RWPE2 (cell line): ENCODE results near the gene COPS9.

Experiments used
- ATAC-seq: fragments of 200-7000 bp; cut with Tn5 transposase; 3 replicates; pipeline ENCODE4 v1.9.1; 2021; ENCODE audit warnings: low read depth
- DNase-seq: peaks from one replicate; pipeline ENCODE4 v3.0.0-alpha.2; 2020; ENCODE audit warnings: low spot score
- H3K27ac ChIP-seq: fragments of 450-650 bp; 2 replicates; pipeline ENCODE4 v1.5.1; 2017; ENCODE audit warnings: mild to moderate bottlenecking; ENCODE audit not compliant: poor library complexity, severe bottlenecking
- H3K27me3 ChIP-seq: fragments of 250-450 bp; sonication (Bioruptor Pico); 2 replicates; pipeline ENCODE4 v1.5.1; 2021; ENCODE audit warnings: mild to moderate bottlenecking, moderate library complexity; ENCODE audit not compliant: insufficient read depth, poor library complexity, severe bottlenecking
- H3K36me3 ChIP-seq: fragments of 250-450 bp; sonication (Bioruptor Pico); 2 replicates; pipeline ENCODE4 v1.5.1; 2020; ENCODE audit warnings: low read depth, mild to moderate bottlenecking, moderate library complexity
- H3K4me1 ChIP-seq: fragments of 250-450 bp; sonication (Bioruptor Pico); 2 replicates; pipeline ENCODE4 v1.5.1; 2021; ENCODE audit warnings: mild to moderate bottlenecking, moderate library complexity; ENCODE audit not compliant: insufficient read depth, poor library complexity, severe bottlenecking
- H3K4me3 ChIP-seq: fragments of 250-450 bp; sonication (Bioruptor Pico); 2 replicates; pipeline ENCODE4 v1.5.1; 2021; ENCODE audit warnings: mild to moderate bottlenecking, moderate library complexity; ENCODE audit not compliant: severe bottlenecking
- H3K9me3 ChIP-seq: fragments of 250-450 bp; sonication (Bioruptor Pico); 2 replicates; pipeline ENCODE4 v1.5.1; 2021; ENCODE audit warnings: mild to moderate bottlenecking, moderate library complexity; ENCODE audit not compliant: severe bottlenecking
- TF ChIP-seq, protein P1 (sequence below): fragments of 450-650 bp; IDR thresholded peaks from one replicate; pipeline ENCODE4 v1.5.1; 2017; ENCODE audit warnings: mild to moderate bottlenecking, moderate library complexity; ENCODE audit not compliant: poor library complexity, severe bottlenecking

Gene COPS9

DNA sequence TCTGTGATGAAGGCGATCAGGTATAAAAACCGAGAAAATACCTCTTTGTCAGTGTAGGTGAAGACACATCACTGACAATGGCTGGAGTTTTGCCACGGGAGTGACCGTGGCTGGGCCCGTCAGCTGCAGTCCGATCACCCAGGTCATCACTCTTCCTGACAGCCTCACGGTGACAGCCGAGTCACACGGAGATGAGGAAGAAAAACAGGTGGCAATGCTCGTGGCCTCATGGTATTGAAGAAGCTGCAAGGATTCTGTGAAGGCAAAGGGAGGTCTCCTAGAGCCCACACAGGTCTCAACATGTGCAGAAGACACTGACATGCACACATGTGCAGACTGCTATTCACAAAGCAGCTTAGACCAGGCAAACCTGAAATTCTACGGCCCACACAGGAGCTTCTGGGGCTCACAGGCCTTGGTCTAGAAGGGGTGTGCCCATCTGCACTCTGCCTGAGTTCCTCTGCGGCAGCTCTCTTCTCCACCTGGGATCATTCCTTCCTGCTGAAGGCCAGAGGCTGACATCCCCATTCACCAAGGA is 7.4 kb downstream of the COPS9 start:
- H3K27ac ChIP-seq = no peak overlapping the region
- no peak for ATAC-seq
- peaks cover 40% of the 10 kb centered on the region for H3K36me3 ChIP-seq
- H3K9me3 ChIP-seq = no peaks in the 10 kb centered on the region
- H3K27me3 ChIP-seq = no peaks in the 10 kb centered on the region
- no peak overlapping the region for H3K4me3 ChIP-seq
- H3K4me1 ChIP-seq = no peaks in the 10 kb centered on the region
- DNase-seq = no peak
- TF ChIP-seq, protein P1, sequence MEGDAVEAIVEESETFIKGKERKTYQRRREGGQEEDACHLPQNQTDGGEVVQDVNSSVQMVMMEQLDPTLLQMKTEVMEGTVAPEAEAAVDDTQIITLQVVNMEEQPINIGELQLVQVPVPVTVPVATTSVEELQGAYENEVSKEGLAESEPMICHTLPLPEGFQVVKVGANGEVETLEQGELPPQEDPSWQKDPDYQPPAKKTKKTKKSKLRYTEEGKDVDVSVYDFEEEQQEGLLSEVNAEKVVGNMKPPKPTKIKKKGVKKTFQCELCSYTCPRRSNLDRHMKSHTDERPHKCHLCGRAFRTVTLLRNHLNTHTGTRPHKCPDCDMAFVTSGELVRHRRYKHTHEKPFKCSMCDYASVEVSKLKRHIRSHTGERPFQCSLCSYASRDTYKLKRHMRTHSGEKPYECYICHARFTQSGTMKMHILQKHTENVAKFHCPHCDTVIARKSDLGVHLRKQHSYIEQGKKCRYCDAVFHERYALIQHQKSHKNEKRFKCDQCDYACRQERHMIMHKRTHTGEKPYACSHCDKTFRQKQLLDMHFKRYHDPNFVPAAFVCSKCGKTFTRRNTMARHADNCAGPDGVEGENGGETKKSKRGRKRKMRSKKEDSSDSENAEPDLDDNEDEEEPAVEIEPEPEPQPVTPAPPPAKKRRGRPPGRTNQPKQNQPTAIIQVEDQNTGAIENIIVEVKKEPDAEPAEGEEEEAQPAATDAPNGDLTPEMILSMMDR = no peak

DNA sequence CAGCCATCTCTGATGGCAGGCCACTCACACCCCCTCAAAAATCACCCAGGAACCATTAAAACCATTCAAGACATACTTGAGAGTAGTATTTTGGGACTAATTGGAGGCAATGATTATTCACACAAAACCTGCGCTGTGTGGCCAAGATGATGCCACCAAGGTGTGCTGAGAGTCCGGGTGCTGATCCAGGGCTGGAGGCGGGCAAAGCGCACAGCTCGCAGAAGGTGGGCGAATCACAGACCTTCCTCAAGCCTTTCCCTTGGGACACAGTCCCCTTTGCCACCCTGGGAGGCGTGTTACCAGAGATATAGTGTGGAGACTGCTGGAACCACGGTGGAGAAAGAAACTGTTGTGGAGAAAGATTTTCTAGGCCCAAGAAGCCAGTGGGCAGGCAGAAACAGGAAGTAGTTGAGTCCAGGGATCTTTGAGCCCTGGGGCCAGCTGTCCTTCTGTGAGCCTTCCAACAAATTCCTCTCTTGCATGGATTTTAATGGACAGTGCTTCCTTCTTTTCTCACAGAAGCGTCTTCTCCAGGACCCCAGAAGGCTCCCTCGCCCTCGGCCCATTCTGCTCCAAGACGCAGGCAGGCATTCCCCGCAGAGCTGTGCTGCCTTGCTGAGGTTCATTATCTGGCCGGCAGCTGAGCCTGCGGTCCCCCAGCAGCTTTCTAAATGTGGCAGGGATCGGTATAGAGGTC is 8.0 kb downstream of the COPS9 start:
- DNase-seq (no peak), ATAC-seq (no peak)
- H3K27me3 ChIP-seq = no peaks in the 10 kb centered on the region
- H3K4me3 ChIP-seq = no peak overlapping the region
- H3K4me1 ChIP-seq = no peaks in the 10 kb centered on the region
- TF ChIP-seq, protein P1 = no peak
- no peak overlapping the region for H3K27ac ChIP-seq
- H3K36me3 ChIP-seq = peaks cover 33% of the 10 kb centered on the region
- no peaks in the 10 kb centered on the region for H3K9me3 ChIP-seq

DNA sequence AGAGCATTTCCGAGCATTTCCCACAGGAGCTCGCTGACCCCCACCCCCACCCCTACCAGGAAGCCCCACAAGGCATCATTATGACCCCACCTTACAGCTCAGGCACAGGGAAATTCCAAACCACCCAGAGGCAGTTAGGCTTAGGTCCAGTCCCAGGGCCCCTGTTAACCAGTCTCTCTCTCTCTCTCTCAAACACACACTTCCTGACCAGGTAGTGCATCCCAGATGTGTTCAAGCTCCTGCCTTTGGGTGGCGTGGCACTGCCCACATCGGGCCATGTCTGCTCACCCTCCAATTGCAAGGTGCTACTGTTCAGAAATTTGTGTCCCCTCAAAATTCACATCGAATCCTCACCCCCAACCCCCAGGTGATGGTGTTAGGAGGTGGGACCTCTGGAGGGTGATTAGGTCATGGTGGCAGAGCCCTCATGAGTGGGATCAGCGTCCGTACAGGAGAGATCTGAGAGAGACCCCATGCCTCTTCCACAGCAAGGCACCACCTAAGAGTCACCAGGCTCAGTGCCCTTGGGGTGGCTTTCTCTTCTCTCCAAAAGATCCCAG is 8.8 kb downstream of the COPS9 start:
- Histone ChIP-seq H3K27me3 (no peaks in the 10 kb centered on the region), H3K4me1 (no peaks in the 10 kb centered on the region), H3K9me3 (no peaks in the 10 kb centered on the region), H3K4me3 (no peak overlapping the region), H3K27ac (no peak overlapping the region), H3K36me3 (peaks cover 25% of the 10 kb centered on the region)
- TF ChIP-seq, protein P1 = no peak
- DNase-seq = no peak
- no peak for ATAC-seq

DNA sequence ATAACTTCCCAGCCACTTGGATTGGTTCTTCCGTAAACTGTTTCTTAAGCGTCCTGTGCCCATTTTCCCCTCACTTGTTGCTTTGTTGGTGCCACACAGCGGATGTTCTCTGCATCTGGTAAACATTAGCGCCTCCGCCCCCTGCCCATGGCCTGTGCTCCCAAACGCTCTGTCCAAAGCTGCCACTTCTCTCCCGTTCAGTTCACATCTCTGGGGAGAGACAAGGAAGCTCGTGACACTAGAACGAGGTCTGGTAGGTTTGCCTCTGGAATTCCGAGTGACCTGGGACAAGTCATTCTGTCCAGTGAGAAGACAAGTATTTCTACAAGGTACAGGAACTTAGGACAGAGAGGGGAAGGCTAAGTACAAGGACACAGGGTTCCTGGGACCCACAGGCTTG is 9.4 kb downstream of the COPS9 start:
- no peaks in the 10 kb centered on the region for H3K27me3 ChIP-seq
- no peaks in the 10 kb centered on the region for H3K9me3 ChIP-seq
- no peak overlapping the region for H3K27ac ChIP-seq
- no peak overlapping the region for H3K4me3 ChIP-seq
- no peak for DNase-seq
- ATAC-seq = no peak
- TF ChIP-seq, protein P1 = no peak
- peaks cover 22% of the 10 kb centered on the region for H3K36me3 ChIP-seq
- H3K4me1 ChIP-seq = no peaks in the 10 kb centered on the region

DNA sequence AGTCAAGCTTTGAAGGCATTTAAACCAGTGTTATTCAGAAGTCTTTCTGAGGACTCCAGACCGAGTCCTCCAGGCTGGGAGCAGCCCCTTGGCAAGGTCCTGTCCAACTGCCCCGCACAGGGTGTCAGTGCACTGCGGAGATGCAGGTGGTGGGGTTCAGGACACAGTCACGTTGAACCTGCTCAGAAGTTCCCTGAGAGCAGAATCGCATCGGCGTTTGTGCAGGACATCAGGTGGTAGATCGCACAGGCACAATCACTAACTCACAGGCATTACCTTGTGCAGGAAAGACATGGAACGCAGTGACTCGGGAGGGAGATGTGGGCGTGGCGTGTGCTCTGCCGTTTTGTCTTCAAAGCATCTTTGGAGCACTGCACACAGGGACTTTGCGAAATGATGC is 10.4 kb downstream of the COPS9 start:
- Histone ChIP-seq H3K36me3 (peaks cover 20% of the 10 kb centered on the region), H3K27ac (no peak overlapping the region), H3K27me3 (no peaks in the 10 kb centered on the region), H3K4me3 (no peak overlapping the region), H3K4me1 (no peaks in the 10 kb centered on the region), H3K9me3 (no peaks in the 10 kb centered on the region)
- no peak for ATAC-seq
- DNase-seq = no peak
- TF ChIP-seq, protein P1 = no peak
